ENCODE data around the gene ERFE.
A peak's percentile ranks its signal among the peaks of the same experiment; 100 is the strongest.

Gene ERFE

DNA sequence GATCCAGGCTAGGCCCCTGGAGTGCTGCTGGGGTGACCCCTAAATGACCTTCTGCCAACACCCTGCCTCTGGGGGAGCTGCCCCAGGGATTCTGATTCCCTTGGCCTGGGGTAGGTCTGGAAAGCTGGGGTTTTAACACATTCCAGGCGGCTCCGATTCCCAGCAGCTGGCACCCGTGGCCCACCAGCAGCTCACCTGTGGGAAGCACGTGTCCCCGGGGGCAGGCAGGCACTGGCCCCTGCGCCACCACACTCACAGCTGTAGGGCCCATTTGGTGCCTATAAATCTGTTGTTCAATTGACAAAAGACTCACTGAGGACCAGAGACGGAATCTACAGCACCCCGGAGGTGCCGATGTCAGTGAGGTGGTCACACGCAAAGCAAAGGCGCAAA is 24.4 kb upstream of the ERFE start:
- Histone ChIP-seq H3K27me3 (peaks cover 0 to 21% (median 0%) of the 10 kb centered on the region in 11 experiments; a peak in 8 of 22 replicates), H3K4me1 (peaks cover 57 to 86% (median 81%) of the 10 kb centered on the region in 10 experiments), H4K20me1 (peaks cover 0 to 4% (median 0%) of the 10 kb centered on the region in 11 experiments; a peak in 1 of 22 replicates), H3K4me3 (no peak overlapping the region), H3K4me2 (peak overlapping the region in 7 of 11 experiments; percentile 18 to 88 (median 78); a peak in 4 of 22 replicates), H3K9ac (no peak overlapping the region), H3K9me3 (replicated peaks in 1 of 11) (no peaks in the 10 kb centered on the region), H3K36me3 (no peaks in the 10 kb centered on the region), H3K27ac (no peak overlapping the region)
- no peak for TF ChIP-seq Cebpa-rat (IDR thresholded peaks at IDR 0.05)

DNA sequence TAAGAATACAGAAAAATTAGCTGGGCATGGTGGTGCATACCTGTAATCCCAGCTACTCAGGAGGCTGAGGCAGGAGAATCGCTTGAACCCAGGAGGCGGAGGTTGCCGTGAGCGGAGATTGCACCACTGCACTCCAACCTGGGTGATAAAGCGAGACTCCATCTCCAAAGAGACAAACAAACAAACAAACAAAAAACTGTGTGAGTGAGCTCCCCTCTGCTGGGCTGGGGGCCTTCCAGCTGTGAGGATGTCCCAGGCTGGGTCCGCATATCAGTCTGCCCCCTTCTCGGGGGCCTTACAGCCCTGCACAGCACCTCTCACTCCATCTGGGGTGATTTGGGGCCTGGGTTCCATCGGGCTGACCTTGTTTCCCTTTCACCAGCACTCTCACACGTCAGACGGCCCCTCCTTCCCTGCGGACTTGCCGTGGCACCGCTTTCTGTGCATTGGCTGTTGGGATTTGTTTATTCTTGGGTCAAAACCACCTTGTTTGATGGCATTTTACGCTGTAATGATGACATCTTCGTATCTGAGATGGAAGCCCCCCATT is 23.1 kb upstream of the ERFE start:
- no peak for TF ChIP-seq Cebpa-rat (IDR thresholded peaks at IDR 0.05)
- no peak overlapping the region for H3K9ac ChIP-seq

GRCh38 chr2:238136820-238137537 is 21.8 kb upstream of the ERFE start:
- H3K27ac ChIP-seq, result peak overlapping the region in 7 of 11 experiments; percentile 7 to 74 (median 20); a peak in 9 of 22 replicates
- H4K20me1 ChIP-seq, result peaks cover 0 to 18% (median 0%) of the 10 kb centered on the region in 11 experiments; a peak in 4 of 22 replicates
- TF ChIP-seq Cebpa-rat (IDR thresholded peaks at IDR 0.05), result peak in 7 of 11 experiments; percentile 21 to 92 (median 86); a peak in 11 of 22 replicates
- H3K27me3 ChIP-seq, result peaks cover 0 to 1% (median 0%) of the 10 kb centered on the region in 11 experiments; a peak in 1 of 22 replicates
- peaks cover 69 to 89% (median 81%) of the 10 kb centered on the region in 10 experiments for H3K4me1 ChIP-seq
- H3K4me2 ChIP-seq, result peak overlapping the region; percentile 86 to 98 (median 95)
- 0 out of 22 replicates have a peak, but pooled peaks cover 0 to 10% (median 0%) of the 10 kb centered on the region in 11 experiments for H3K36me3 ChIP-seq
- H3K9me3 ChIP-seq (replicated peaks in 1 of 11), result no peaks in the 10 kb centered on the region
- peak overlapping the region in 1 of 11 experiments; percentile 19; a peak in 2 of 22 replicates for H3K9ac ChIP-seq
- no peak overlapping the region for H3K4me3 ChIP-seq

More for the DNA sequence above, 23.1 kb upstream of the ERFE start:
- H3K4me3 ChIP-seq, result no peak overlapping the region
- peaks cover 0 to 14% (median 0%) of the 10 kb centered on the region in 11 experiments; a peak in 8 of 22 replicates for H3K27me3 ChIP-seq
- H3K36me3 ChIP-seq, result 0 out of 22 replicates have a peak, but pooled peaks cover 0 to 4% (median 0%) of the 10 kb centered on the region in 11 experiments
- peak overlapping the region in 1 of 11 experiments; percentile 22; a peak in 1 of 22 replicates for H3K27ac ChIP-seq
- H3K9me3 ChIP-seq (replicated peaks in 1 of 11), result no peaks in the 10 kb centered on the region
- no peak overlapping the region for H3K4me2 ChIP-seq
- peaks cover 68 to 89% (median 81%) of the 10 kb centered on the region in 10 experiments for H3K4me1 ChIP-seq
- H4K20me1 ChIP-seq, result peaks cover 0 to 5% (median 0%) of the 10 kb centered on the region in 11 experiments; a peak in 2 of 22 replicates

- peaks cover 0 to 27% (median 0%) of the 10 kb centered on the region in 11 experiments; a peak in 4 of 22 replicates for H4K20me1 ChIP-seq
- H3K36me3 ChIP-seq, result 0 out of 22 replicates have a peak, but pooled peaks cover 0 to 10% (median 0%) of the 10 kb centered on the region in 11 experiments
- H3K27ac ChIP-seq, result peak overlapping the region in 10 of 11 experiments; percentile 60 to 74 (median 67); a peak in 15 of 22 replicates
- peak overlapping the region in 2 of 10 experiments; percentile 37 to 68; a peak in 3 of 20 replicates for H3K4me3 ChIP-seq
- H3K9me3 ChIP-seq (replicated peaks in 1 of 11), result no peaks in the 10 kb centered on the region
- H3K27me3 ChIP-seq, result no peaks in the 10 kb centered on the region
- no peak for TF ChIP-seq Cebpa-rat (IDR thresholded peaks at IDR 0.05)
- H3K4me2 ChIP-seq, result peak overlapping the region; percentile 86 to 98 (median 95)
- peaks cover 76 to 89% (median 81%) of the 10 kb centered on the region in 10 experiments for H3K4me1 ChIP-seq
- peak overlapping the region in 8 of 11 experiments; percentile 55 to 76 (median 72); a peak in 10 of 22 replicates for H3K9ac ChIP-seq
These were observed 20.9 kb upstream of the ERFE start for GRCh38 chr2:238137885-238138284.

DNA sequence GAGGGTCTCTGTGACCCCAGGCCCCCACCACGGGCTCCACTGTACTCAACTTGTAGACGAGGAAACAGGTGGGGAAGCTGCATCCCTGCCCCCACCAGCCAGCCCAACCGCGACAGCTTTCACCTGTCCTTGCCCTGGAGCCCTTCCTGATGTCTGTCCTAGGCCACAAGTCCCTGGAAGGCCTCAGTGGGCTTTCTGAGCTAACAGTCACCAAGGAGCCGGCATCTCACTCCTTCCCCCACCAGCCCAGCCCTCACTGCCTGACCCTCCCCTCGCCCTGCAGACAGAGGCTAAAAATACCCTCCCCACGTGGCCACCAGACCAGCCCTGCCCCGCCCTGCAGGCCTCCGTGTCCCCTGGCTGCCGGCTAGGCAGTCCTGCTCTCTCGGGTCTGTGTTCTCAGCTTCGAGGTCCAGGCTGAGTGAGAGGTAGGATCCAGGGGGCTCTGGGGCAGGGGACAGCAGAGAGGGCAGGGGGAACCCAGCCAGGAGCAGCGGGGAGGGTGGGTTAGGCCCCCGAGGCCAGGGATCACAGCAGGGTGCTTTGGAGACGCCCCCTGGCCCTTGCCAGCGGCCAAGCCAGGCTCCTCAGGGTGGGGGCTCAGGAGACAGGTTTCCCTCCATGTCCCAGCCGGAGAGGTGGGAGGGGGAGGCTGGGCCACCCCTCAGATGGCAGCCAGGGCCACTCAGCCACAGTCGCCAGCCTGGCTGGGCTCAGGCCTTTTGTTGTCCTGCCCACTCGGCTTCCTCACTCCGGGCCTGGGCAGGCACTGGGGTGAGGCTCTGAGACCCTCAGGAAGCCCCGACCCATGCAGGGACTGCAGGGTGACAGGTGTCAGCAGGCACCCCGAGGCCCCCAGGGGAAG is 20.2 kb upstream of the ERFE start, which contains the start of gene KLHL30:
KLHL30 (plus strand) TSS at position 338 of the 865 bp plus-strand sequence. CDS start 2,087 bp downstream, outside the sequence.
- Histone ChIP-seq H4K20me1 (peaks cover 0 to 34% (median 0%) of the 10 kb centered on the region in 11 experiments; a peak in 4 of 22 replicates), H3K9ac (peak within 1 kb of the TSS; percentile 55 to 82 (median 73)), H3K27me3 (no peaks in the 10 kb centered on the region), H3K27ac (peak within 1 kb of the TSS; percentile 60 to 74 (median 68); a peak in 21 of 22 replicates), H3K9me3 (replicated peaks in 1 of 11) (no peaks in the 10 kb centered on the region), H3K4me3 (peak within 1 kb of the TSS; percentile 26 to 68 (median 42)), H3K36me3 (0 out of 22 replicates have a peak, but pooled peaks cover 0 to 10% (median 0%) of the 10 kb centered on the region in 11 experiments), H3K4me1 (peaks cover 76 to 89% (median 81%) of the 10 kb centered on the region in 10 experiments), H3K4me2 (peak within 1 kb of the TSS; percentile 86 to 98 (median 95))
- TF ChIP-seq Cebpa-rat (IDR thresholded peaks at IDR 0.05), result no peak

- H3K4me2 ChIP-seq, result peak overlapping the region; percentile 86 to 98 (median 95)
- peaks cover 79 to 89% (median 82%) of the 10 kb centered on the region in 10 experiments for H3K4me1 ChIP-seq
- peaks cover 0 to 40% (median 0%) of the 10 kb centered on the region in 11 experiments; a peak in 4 of 22 replicates for H4K20me1 ChIP-seq
- no peaks in the 10 kb centered on the region for H3K27me3 ChIP-seq
- no peak for TF ChIP-seq Cebpa-rat (IDR thresholded peaks at IDR 0.05)
- H3K4me3 ChIP-seq, result peak overlapping the region; percentile 26 to 68 (median 42)
- H3K9me3 ChIP-seq (replicated peaks in 1 of 11), result no peaks in the 10 kb centered on the region
- H3K27ac ChIP-seq, result peak overlapping the region; percentile 60 to 74 (median 68); a peak in 21 of 22 replicates
- peak overlapping the region; percentile 55 to 82 (median 73) for H3K9ac ChIP-seq
- H3K36me3 ChIP-seq, result 0 out of 22 replicates have a peak, but pooled peaks cover 0 to 10% (median 0%) of the 10 kb centered on the region in 11 experiments
These were observed 19.4 kb upstream of the ERFE start for GRCh38 chr2:238139196-238140039.

- Histone ChIP-seq H3K27ac (no peak overlapping the region), H3K9ac (no peak overlapping the region), H3K4me2 (peak overlapping the region in 10 of 11 experiments; percentile 86 to 98 (median 96); a peak in 18 of 22 replicates), H3K4me1 (peaks cover 79 to 94% (median 86%) of the 10 kb centered on the region in 10 experiments), H4K20me1 (peaks cover 0 to 46% (median 0%) of the 10 kb centered on the region in 11 experiments; a peak in 4 of 22 replicates), H3K36me3 (0 out of 22 replicates have a peak, but pooled peaks cover 0 to 10% (median 0%) of the 10 kb centered on the region in 11 experiments), H3K4me3 (no peak overlapping the region), H3K9me3 (replicated peaks in 1 of 11) (no peaks in the 10 kb centered on the region), H3K27me3 (no peaks in the 10 kb centered on the region)
- TF ChIP-seq Cebpa-rat (IDR thresholded peaks at IDR 0.05), result no peak
These were observed 18.7 kb upstream of the ERFE start for GRCh38 chr2:238140040-238140439.

Measured in BLaER1 treated with 17β-estradiol and CSF1 and Interleukin-3, amounts not matched to agents 10 nM and 100 nM (cell line).